ENCODE measurements around the gene NEURL1. TPM values are rescaled to one million over a fixed set of nuclear protein-coding genes. Genes with fewer than 3 reads are reported as not detected.

NEURL1 gene
- total RNA-seq, 2 donors from 2014 or later: 0.12 TPM; not detected in 1

GRCh38 chr10:103575416-103576075, 82.0 kb downstream of the NEURL1 start:
- Histone ChIP-seq H3K4me1 (peaks cover 0 to 7% of the 10 kb centered on the region in 2 donors), H3K9me3 (no peaks in the 10 kb centered on the region), H3K36me3 (no peaks in the 10 kb centered on the region), H3K27me3 (no peaks in the 10 kb centered on the region), H3K27ac (no peak overlapping the region), H3K4me3 (no peak overlapping the region)
- no peak for DNase-seq (ENCODE audit: low spot score)
- TF ChIP-seq CTCF (IDR thresholded peaks at IDR 0.05): no peak

- no peaks in the 10 kb centered on the region for H3K27me3 ChIP-seq
- H3K4me3 ChIP-seq: no peak overlapping the region
- no peaks in the 10 kb centered on the region for H3K9me3 ChIP-seq
- no peak for DNase-seq (ENCODE audit: low spot score)
- TF ChIP-seq CTCF (IDR thresholded peaks at IDR 0.05): no peak
- H3K36me3 ChIP-seq: no peaks in the 10 kb centered on the region
- H3K27ac ChIP-seq: no peak overlapping the region
- H3K4me1 ChIP-seq: peaks cover 0 to 12% of the 10 kb centered on the region in 2 donors
These were observed 82.6 kb downstream of the NEURL1 start for GRCh38 chr10:103576076-103576471.

- no peak for TF ChIP-seq CTCF (IDR thresholded peaks at IDR 0.05)
- H3K27ac ChIP-seq: no peak overlapping the region
- no peaks in the 10 kb centered on the region for H3K36me3 ChIP-seq
- H3K4me1 ChIP-seq: peaks cover 0 to 12% of the 10 kb centered on the region in 2 donors
- H3K4me3 ChIP-seq: no peak overlapping the region
- no peak for DNase-seq (ENCODE audit: low spot score)
- H3K27me3 ChIP-seq: no peaks in the 10 kb centered on the region
- no peaks in the 10 kb centered on the region for H3K9me3 ChIP-seq
These were observed 83.4 kb downstream of the NEURL1 start for GRCh38 chr10:103576862-103577261.

- no peak for DNase-seq (ENCODE audit: low spot score)
- no peak overlapping the region for H3K4me3 ChIP-seq
- no peaks in the 10 kb centered on the region for H3K36me3 ChIP-seq
- H3K9me3 ChIP-seq: no peaks in the 10 kb centered on the region
- H3K27ac ChIP-seq: no peak overlapping the region
- no peak for TF ChIP-seq CTCF (IDR thresholded peaks at IDR 0.05)
- H3K4me1 ChIP-seq: peaks cover 0 to 12% of the 10 kb centered on the region in 2 donors
- H3K27me3 ChIP-seq: no peaks in the 10 kb centered on the region
These were observed 85.4 kb downstream of the NEURL1 start for GRCh38 chr10:103578782-103579382.

GRCh38 chr10:103580011-103580410, 86.5 kb downstream of the NEURL1 start:
- no peak overlapping the region for H3K4me3 ChIP-seq
- no peak for DNase-seq (ENCODE audit: low spot score)
- no peaks in the 10 kb centered on the region for H3K9me3 ChIP-seq
- no peaks in the 10 kb centered on the region for H3K27me3 ChIP-seq
- no peaks in the 10 kb centered on the region for H3K36me3 ChIP-seq
- H3K27ac ChIP-seq: no peak overlapping the region
- H3K4me1 ChIP-seq: peaks cover 0 to 12% of the 10 kb centered on the region in 2 donors
- no peak for TF ChIP-seq CTCF (IDR thresholded peaks at IDR 0.05)

All from right atrium auricular region (tissue), 2 donors.